Amniotic stem cell (primary cell): ENCODE measurements around the gene GLT6D1.

ENCODE experiments used
- DNase-seq: peaks from one replicate; lab custom pipeline; 2025; lab: John Stamatoyannopoulos, UW

GLT6D1 gene

GRCh38 chr9:135584371-135584770 lies 55.0 kb downstream of the GLT6D1 start:
- DNase-seq: no peak

DNA sequence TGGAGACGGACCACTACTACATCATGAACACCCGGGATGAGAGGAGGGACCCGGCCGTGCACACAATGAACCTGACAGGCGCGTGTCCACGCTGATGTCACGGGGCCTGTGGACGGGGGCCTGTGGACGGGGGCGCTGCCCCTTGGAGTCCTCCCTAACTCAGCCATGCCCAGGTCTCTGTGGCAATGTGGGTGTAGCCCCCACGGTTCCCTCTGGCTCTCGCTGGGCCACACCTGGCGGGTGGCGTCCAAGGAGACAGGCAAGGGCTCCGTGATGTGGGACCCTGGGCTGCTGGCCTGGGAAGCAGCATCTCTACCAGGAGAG lies 55.7 kb downstream of the GLT6D1 start:
- no peak for DNase-seq

DNA sequence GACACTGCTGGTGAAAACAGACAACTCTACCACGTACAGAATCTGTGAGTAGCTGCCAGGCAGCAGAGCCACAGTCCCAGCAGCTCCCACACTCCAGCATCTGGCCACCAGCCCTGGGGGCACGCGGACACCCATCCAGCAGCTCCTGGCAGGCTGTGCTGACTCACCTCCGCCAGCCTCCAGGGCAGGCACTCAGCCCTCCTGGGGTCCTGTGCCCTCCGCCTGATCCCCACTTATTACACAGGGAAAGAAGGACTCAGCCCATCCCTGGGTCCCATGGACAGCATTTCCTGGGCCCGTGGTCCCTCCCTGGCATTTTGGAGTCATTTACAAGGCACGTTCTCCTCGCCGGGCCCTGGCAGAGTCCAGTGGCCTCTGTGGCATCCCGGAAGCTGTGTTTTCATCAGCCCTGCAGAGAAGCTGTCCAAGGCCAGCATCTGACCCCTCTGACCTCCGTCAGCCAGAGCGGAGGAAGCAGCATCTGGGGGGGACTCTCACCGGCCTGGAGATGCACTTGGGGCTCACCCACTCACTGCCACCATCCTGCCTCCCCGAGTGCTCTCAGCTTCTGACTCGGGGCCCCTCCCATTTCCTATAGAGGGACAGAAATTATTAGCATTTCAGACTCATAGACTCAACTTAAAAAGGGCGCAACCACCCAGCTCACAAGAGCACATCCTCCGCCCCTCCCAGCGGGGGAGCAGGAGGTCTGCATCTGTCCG lies 56.2 kb downstream of the GLT6D1 start:
- DNase-seq: no peak

DNA sequence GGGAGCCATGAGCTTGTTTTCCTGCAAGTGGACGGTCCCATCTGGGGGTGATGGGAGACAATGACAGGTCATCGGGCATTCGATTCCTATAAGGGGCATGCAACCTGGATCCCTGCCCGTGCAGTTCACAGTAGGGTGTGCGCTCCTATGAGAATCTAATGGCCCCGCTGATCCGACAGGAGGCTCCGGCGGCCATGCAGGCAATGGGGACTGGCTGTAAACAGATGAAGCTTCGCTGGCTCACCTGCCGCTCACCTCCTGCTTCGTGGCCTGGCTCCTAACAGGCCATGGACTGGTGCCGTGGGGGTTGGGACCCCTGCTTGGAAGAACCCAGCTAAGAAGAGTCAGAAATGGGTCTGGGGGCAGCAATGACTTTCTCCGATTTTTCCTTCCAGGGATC lies 56.8 kb downstream of the GLT6D1 start:
- DNase-seq: no peak

DNA sequence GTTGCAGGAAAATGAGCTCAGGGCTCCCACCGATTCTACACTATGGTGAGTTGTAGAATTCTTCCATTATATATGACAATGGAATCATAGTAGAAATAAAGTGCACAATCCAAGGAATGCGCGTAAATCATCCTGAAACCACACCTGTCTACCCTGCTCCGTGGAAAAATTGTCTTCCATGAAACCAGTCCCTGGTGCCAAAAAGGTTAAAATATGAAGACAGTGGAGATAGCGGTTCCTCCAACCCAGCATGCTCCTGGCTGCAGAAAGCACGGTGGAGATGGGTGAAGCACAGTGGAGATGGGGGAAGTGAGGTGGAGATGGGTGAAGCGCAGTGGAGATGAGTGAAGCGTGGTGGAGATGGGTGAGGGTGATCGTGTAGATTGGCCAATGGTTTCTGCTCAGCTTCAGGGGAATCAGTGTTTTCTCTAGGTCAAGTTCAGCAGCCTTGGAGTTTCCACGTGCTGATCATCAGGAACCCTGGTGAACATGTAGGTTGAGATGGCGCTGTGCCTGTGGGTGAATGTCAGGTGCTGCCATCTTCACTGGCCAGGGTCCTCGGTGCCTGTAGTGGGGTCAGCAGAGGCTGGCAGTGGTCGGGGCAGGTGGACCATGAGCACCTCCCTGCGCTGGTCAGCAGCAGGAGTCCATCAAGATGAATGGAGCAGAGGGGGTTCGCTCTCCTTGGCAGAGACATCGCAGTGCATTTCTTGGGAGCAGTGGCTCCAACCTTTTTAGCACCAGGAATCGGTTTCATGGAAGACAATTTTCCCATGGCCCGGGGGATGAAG lies 57.5 kb downstream of the GLT6D1 start:
- DNase-seq: no peak

- no peak for DNase-seq
Measured at GRCh38 chr9:135580664-135581380, 58.5 kb downstream of the GLT6D1 start.

GRCh38 chr9:135579889-135580660 lies 59.3 kb downstream of the GLT6D1 start:
- DNase-seq: no peak

DNA sequence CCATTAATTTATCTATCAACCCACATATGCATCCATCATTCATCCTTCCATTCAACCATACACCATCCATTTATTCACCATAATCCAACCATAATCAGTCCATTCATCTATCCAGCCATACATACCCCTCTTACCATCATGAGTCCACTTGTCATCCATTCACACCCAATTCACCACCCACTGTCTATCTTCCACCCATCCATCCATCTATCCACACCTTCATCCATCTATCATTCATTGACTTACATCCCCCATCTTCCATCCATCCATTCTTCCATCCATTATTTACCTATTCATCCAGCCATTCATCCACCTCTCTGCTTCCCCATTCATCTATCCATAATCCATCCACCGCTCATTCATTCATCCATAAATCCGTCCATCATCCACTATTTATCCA lies 60.0 kb downstream of the GLT6D1 start:
- DNase-seq: no peak

- DNase-seq: no peak
Measured at GRCh38 chr9:135577256-135577655, 62.1 kb downstream of the GLT6D1 start.

GRCh38 chr9:135575995-135576631 lies 63.2 kb downstream of the GLT6D1 start:
- no peak for DNase-seq

DNA sequence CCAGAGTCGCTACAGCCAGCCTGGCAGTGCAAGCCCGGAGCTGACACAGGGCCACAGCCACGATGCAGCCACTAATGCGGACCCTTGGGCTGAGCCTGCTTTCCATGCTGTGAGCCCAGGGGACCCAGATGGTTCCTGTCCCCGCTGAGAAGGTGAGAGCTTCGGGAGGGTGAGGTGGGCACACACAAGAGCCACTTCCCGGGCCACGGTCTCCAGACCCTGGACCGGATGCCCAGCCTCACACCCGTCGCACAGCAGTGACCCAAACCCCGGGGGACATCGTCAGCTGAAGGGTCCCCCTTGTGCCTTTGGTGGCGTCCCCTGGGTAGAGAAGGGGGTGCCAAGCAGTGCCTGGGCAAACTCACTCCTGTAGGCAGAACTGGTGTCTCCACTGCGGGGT lies 64.4 kb downstream of the GLT6D1 start:
- DNase-seq: no peak

DNA sequence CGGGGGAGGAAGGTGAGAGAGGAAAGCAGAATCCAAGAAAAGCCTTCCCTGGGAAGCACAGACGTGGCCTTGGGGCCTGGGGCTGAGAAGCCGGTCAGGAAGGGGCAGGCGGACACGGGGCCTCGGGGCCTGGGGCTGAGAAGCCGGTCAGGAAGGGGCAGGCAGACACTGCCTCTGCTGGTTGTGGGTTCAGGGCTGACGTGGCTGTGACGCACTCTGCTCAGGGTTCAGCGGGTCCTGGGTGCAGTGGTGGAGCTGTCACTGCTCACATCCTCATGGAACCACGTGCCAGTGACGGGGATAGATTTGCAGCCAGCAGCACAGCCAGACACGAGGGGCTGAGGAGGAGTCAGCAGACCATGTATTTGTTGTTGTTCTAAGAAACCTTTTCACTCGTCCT lies 65.0 kb downstream of the GLT6D1 start:
- no peak for DNase-seq
